Osteocyte (in vitro differentiated cells): Measurements from ENCODE around the gene SLC22A14. TPM values are rescaled to one million over a fixed set of nuclear protein-coding genes. Genes with fewer than 3 reads are reported as not detected.
"Not testable (repeated sequence)": the region's sequence is repeated elsewhere in the genome, so short reads cannot be mapped to it uniquely, and the experiment has no call there.

Source experiments
- DNase-seq: peaks from one replicate; pipeline ENCODE4 v3.0.0; 2021; ENCODE audit warnings: mixed read lengths; ENCODE audit not compliant: unreplicated experiment; ENCODE audit errors: extremely low spot score
- H3K27ac Mint-ChIP-seq: one replicate; pipeline ENCODE4 v1.8.0; 2021; ENCODE audit warnings: mild to moderate bottlenecking, mixed read lengths; ENCODE audit not compliant: unreplicated experiment
- H3K27me3 Mint-ChIP-seq: one replicate; pipeline ENCODE4 v1.8.0; 2021; ENCODE audit warnings: mixed read lengths; ENCODE audit not compliant: unreplicated experiment
- H3K36me3 Mint-ChIP-seq: one replicate; pipeline ENCODE4 v1.8.0; 2021; ENCODE audit warnings: mixed read lengths; ENCODE audit not compliant: unreplicated experiment
- H3K4me1 Mint-ChIP-seq: one replicate; pipeline ENCODE4 v1.8.0; 2021; ENCODE audit warnings: mixed read lengths; ENCODE audit not compliant: unreplicated experiment
- H3K4me3 Mint-ChIP-seq: one replicate; pipeline ENCODE4 v1.8.0; 2021; ENCODE audit warnings: mild to moderate bottlenecking, moderate library complexity, mixed read lengths; ENCODE audit not compliant: unreplicated experiment
- H3K9me3 Mint-ChIP-seq: one replicate; pipeline ENCODE4 v1.8.0; 2021; ENCODE audit warnings: mixed read lengths; ENCODE audit not compliant: unreplicated experiment
- CTCF ChIP-seq: fragments of 200-600 bp; sonication (generic); IDR thresholded peaks from 2 replicates; pipeline ENCODE4 v1.5.0; 2021; ENCODE audit warnings: antibody characterized with exemption, mild to moderate bottlenecking, moderate library complexity
- total RNA-seq: library from RNA; stranded (reverse); gene quantifications from 2 replicates; pipeline ENCODE4 v1.2.1, GENCODE V29; 2021

Gene SLC22A14
- total RNA-seq, 1 donor from 2014 or later: 0.30 TPM

GRCh38 chr3:38316356-38317191, 34.5 kb downstream of the SLC22A14 start:
- peaks cover 5% of the 10 kb centered on the region for H3K9me3 Mint-ChIP-seq
- H3K36me3 Mint-ChIP-seq: no peaks in the 10 kb centered on the region
- H3K27ac Mint-ChIP-seq: no peak overlapping the region

GRCh38 chr3:38317192-38317759, 35.2 kb downstream of the SLC22A14 start:
- no peak for DNase-seq

More at GRCh38 chr3:38316356-38317191, 34.5 kb downstream of the SLC22A14 start:
- TF ChIP-seq CTCF: no peak
- Mint-ChIP-seq H3K27me3 (no peaks in the 10 kb centered on the region), H3K4me3 (no peak overlapping the region), H3K4me1 (no peaks in the 10 kb centered on the region)
- peak; percentile 81 for DNase-seq

GRCh38 chr3:38318766-38319671, 36.9 kb downstream of the SLC22A14 start:
- no peaks in the 10 kb centered on the region for H3K4me1 Mint-ChIP-seq
- TF ChIP-seq CTCF: no peak
- no peak overlapping the region for H3K27ac Mint-ChIP-seq
- peaks cover 5% of the 10 kb centered on the region for H3K9me3 Mint-ChIP-seq
- DNase-seq: no peak
- H3K4me3 Mint-ChIP-seq: no peak overlapping the region
- no peaks in the 10 kb centered on the region for H3K36me3 Mint-ChIP-seq
- peaks cover 8% of the 10 kb centered on the region for H3K27me3 Mint-ChIP-seq

More at GRCh38 chr3:38317192-38317759, 35.2 kb downstream of the SLC22A14 start:
- no peak overlapping the region for H3K4me3 Mint-ChIP-seq
- no peak for TF ChIP-seq CTCF
- no peak overlapping the region for H3K27ac Mint-ChIP-seq
- no peaks in the 10 kb centered on the region for H3K27me3 Mint-ChIP-seq
- H3K9me3 Mint-ChIP-seq: peaks cover 5% of the 10 kb centered on the region
- no peaks in the 10 kb centered on the region for H3K36me3 Mint-ChIP-seq
- no peaks in the 10 kb centered on the region for H3K4me1 Mint-ChIP-seq

GRCh38 chr3:38320638-38321037, 38.5 kb downstream of the SLC22A14 start:
- not testable (repeated sequence) for H3K4me1 Mint-ChIP-seq, H3K9me3 Mint-ChIP-seq, H3K4me3 Mint-ChIP-seq, H3K27ac Mint-ChIP-seq, H3K36me3 Mint-ChIP-seq, DNase-seq
- peaks cover 15% of the 10 kb centered on the region for H3K27me3 Mint-ChIP-seq

GRCh38 chr3:38323060-38323459, 41.0 kb downstream of the SLC22A14 start:
- H3K27me3 Mint-ChIP-seq: peaks cover 15% of the 10 kb centered on the region
- no peak for TF ChIP-seq CTCF
- H3K4me1 Mint-ChIP-seq: no peaks in the 10 kb centered on the region
- H3K4me3 Mint-ChIP-seq: no peak overlapping the region
- DNase-seq: no peak
- H3K9me3 Mint-ChIP-seq: peaks cover 12% of the 10 kb centered on the region
- H3K27ac Mint-ChIP-seq: no peak overlapping the region
- H3K36me3 Mint-ChIP-seq: no peaks in the 10 kb centered on the region
